Fibroblast of skin of left biceps (primary cell): ENCODE measurements around the gene OR10C1.
"Not testable (repeated sequence)": the region's sequence is repeated elsewhere in the genome, so short reads cannot be mapped to it uniquely, and the experiment has no call there.

Source experiments
- DNase-seq, 2 experiments: peaks; one replicate each; pipeline ENCODE4 v3.0.0-alpha.2; 2013; ENCODE audit warnings: low read depth in 2 of 2

OR10C1 gene

DNA sequence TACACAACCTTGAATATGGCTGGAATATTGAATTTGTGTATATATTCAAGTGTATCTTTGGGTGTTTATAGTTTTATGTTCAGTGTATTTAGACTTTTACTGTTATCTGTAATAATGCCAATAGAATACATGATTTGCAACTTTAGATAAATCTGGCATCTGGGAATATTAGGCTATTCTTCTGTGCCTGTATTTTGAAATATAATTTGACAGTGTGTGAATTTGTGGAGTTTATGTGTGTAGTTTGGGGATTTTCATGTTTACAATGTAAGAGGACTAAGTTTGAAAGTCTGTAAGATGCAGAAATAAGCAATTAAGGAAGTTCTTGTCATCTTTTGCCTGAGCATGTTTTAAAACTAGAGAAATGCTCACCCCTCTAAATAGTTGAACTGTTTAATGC is at the start of gene OR10C1:
Gene OR10C1, plus strand, starts transcription at position 301 of the 400 bp plus-strand sequence. CDS start 710 bp downstream, outside the sequence.
- no peak for DNase-seq

GRCh38 chr6:29395331-29395730 is 43.8 kb upstream of the OR10C1 start, which contains the start of gene OR12D2:
OR12D2 (plus strand) TSS chr6:29395631; CDS start chr6:29396700, 1,069 bp downstream.
- DNase-seq, result no peak

- DNase-seq, result no peak
Measured at GRCh38 chr6:29399525-29399924, 39.6 kb upstream of the OR10C1 start.

DNA sequence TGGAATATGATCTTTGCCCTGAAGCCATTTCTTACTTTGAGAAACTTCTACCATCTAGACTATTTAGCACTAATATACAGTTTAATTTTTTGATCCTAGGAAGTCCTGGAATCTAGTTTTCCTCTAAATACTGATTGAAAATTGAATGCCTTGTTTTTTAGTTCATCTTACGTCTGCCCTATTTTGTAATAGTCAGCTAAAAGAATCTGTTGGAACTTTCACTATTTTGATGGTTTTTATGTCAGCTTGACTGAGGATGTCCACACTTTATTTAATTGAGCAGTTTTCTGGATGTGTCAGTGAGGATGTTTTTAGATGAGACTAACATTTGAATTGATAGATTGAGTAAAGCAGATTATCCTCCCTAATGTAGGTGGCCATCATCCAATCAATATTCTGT is 35.3 kb upstream of the OR10C1 start:
- no peak for DNase-seq

DNA sequence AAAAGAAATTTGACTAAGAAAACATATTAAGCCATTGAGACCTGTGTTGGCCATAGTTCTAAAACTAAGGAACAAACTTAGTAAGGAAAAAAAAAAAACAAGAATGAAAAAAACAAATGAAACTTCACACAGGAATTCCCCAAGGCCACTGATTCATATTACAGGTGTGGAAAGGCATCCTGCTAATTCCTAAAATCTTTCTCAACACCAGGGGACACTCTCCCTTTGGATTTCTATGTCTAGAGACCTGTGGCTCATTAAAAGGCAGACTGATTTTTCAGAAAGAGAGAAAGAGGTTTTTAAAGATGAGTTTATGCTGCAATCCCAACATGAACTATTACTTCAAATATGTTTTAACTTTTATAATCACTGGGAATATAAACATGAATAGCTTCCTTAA is 24.5 kb upstream of the OR10C1 start, which contains the start of gene OR12D1:
Gene OR12D1, plus strand, starts transcription at position 341 of the 400 bp plus-strand sequence.
- no peak for DNase-seq

- no peak for DNase-seq
Measured at GRCh38 chr6:29419516-29419915, 19.6 kb upstream of the OR10C1 start.

DNA sequence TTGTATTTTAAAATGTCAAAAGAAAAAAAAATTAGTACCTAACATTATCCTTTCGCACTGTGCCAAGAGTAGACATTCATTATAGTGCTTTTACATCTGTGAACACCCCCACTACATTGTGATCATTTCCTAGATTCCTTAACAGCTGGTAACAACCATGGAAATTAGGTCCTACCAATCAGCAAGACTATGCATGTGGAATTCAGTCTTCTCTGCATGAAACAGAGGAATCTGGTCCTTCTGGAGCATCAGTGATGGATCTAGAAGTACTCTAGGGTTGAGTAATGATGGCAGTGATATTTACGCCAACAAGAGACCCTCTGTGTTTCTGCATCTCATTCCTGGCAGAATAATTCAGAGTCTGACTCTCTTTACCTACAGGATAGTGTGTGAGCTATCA is 14.9 kb upstream of the OR10C1 start:
- no peak for DNase-seq

DNA sequence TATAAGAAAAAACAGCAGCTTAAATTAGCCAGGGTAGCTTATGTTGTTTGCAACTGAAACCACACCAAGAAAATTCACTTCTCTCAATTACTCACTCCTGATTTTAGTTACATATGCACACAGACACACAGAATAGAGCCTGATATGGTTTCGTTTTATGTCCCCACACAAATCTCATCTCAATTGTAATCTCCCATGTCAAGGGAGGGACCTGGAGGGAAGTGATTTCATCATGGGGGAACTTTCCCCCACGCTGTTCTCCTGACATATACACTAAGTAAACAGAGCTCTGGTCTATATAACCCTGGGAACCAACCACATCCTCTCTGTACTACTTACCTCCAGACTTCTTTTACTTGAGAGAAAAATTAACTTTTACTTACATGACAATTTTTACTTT is 14.5 kb upstream of the OR10C1 start:
- DNase-seq, result no peak

GRCh38 chr6:29425075-29425474 is 14.0 kb upstream of the OR10C1 start:
- no peak for DNase-seq

DNA sequence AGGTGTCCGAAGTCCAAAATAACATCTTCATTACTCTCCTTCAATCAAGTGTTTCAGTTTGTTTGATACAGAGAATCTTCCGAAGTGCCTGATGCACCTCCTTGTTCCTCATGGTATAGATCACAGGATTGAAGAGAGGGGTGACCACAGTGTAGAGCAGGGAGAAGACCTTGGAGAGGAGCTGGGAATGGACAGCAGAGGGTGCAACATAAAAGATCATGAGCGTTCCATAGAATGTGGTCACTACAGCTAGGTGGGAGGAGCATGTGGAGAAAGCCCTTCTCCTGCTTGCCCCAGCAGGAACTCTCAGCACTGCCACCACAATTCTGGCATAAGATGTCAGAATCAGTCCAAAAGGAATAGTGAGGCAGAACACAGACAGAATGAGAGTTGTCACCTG is 12.5 kb upstream of the OR10C1 start:
- DNase-seq, result no peak

DNA sequence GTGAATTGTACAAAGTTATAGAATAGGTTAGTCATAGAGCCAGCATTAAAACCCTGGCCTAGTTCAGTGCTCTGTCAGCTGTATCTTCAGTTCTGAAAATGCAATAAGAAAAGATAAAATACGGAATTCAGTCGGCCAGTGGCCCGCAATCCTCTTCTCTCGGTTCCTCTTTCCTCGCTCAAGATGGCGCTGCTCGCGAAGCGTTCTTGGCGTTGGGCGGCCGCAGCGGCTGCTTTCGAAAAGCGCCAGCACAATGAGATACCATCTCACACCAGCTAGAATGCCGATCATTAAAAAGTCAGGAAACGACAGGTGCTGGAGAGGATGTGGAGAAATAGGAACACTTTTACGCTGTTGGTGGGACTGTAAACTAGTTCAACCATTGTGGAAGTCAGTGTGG is 2.4 kb upstream of the OR10C1 start:
- not testable (repeated sequence) for DNase-seq

GRCh38 chr6:29442719-29443118 is 3.6 kb downstream of the OR10C1 start:
- no peak for DNase-seq

GRCh38 chr6:29444031-29444430 is 4.9 kb downstream of the OR10C1 start:
- DNase-seq, result not testable (repeated sequence)

DNA sequence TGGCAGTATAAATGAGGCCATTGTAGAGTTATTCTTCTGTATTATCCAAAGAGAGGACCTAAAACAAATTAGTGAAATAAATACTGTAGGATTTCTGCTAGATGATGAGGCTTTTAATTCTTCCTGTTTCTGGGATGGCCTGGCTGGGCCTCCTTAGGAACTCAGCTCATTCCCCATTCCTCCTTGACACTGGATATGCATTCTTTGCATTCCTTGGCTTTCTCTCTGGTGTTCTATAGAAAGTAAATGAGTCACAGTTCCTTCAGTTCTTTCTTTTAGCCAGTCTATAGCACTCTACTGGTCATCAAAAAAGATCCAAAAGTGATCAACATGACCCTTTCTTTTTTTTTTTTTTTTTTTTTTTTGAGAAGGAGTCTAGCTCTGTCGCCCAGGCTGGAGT is 8.6 kb downstream of the OR10C1 start:
- no peak for DNase-seq

DNA sequence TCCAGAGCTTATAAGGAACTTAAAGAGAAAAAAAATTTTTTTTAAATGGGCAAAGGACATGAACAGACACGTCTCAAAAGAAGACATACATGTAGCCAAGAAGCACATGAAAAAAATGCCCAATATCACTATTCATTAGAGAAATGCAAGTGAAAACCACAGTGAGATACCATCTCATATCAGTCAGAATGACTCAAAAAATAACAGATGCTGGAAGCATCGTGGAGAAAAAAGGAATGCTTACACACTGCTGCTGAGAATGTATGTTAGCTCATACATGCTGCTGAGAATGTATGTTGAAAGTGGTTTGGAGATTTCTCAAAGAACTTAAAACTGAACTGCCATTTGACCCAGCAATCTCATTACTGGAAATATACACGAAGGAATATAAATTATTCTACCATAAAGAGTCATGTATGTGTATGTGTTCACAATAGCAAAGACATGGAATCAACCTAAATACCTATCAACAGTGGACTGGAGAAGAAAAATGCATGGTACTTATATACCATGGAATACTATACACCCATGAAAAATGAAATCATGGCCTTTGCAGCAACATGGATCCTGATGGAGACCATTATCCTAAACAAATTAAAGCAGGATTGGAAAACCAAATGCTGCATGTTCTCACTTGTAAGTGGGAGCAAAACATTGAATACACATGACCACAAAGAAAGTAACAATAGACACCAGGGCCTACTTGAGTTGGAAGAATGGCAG is 12.5 kb downstream of the OR10C1 start:
- DNase-seq, result no peak

- DNase-seq, result no peak
Measured at GRCh38 chr6:29456971-29457370, 17.9 kb downstream of the OR10C1 start, which contains the start of the genes OR11A1 and OR2H1. OR11A1 (minus strand) TSS chr6:29457071; CDS start chr6:29427641, 29,430 bp downstream. OR2H1 (plus strand) TSS chr6:29457155; CDS start chr6:29461770, 4,615 bp downstream.

- no peak for DNase-seq
Measured at GRCh38 chr6:29461021-29461814, 22.1 kb downstream of the OR10C1 start.

DNA sequence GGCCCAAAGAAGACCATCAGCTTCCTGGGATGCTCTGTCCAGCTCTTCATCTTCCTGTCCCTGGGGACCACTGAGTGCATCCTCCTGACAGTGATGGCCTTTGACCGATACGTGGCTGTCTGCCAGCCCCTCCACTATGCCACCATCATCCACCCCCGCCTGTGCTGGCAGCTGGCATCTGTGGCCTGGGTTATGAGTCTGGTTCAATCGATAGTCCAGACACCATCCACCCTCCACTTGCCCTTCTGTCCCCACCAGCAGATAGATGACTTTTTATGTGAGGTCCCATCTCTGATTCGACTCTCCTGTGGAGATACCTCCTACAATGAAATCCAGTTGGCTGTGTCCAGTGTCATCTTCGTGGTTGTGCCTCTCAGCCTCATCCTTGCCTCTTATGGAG is 22.9 kb downstream of the OR10C1 start:
- DNase-seq, result no peak

DNA sequence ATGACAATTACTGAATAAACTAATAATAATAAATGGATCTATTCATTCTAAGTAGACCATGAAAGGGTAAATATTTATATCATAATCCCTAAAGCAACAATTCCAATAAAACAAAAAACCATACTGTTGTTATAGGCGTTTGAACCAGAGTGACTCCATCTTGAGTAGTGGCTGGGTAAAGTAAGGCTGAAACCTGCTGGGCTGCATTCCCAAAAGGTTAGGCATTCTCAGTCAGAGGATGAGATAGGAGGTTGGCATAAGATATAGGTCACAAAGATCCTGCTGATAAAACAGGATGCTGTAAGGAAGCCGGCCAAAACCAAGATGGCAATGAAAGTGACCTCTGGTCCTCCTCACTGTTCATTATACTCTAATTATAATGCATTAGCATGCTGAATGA is 26.2 kb downstream of the OR10C1 start:
- no peak for DNase-seq

- DNase-seq, result no peak
Measured at GRCh38 chr6:29465801-29466200, 26.7 kb downstream of the OR10C1 start.

DNA sequence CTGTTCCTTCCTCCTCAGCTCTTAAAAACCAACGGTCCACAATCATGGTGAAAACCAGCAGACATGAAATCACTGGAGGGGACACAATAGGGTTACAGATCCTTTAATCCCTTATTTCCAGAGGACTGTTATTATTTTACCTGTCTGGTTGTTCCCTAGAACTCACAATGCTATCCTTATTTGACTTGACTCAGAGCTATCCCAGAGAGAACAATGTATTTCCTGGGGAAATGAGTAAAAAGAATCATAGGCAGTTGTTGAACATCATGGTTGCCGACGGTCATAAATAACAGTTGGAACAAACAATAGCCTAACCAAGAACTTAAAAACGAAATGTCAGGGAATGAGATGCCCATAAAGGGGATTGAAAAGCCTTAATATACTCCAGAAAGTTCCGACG is 27.1 kb downstream of the OR10C1 start:
- no peak for DNase-seq

- no peak for DNase-seq
Measured at GRCh38 chr6:29474996-29475395, 35.9 kb downstream of the OR10C1 start.
